Epithelial cell of esophagus (primary cell): Measurements from ENCODE around the gene KRT26.

Experiments
- DNase-seq: peaks from one replicate; pipeline ENCODE4 v3.0.0; 2010; ENCODE audit warnings: low read depth
- H3K4me3 ChIP-seq: 2 replicates; pipeline ENCODE4 v1.5.1; 2011; ENCODE audit warnings: mild to moderate bottlenecking, low read length, control low read depth
- CTCF ChIP-seq: IDR thresholded peaks from 2 replicates; pipeline ENCODE4 v1.5.1; 2011; ENCODE audit warnings: low read depth, mild to moderate bottlenecking, low read length, control low read depth, inconsistent platforms; ENCODE audit not compliant: insufficient read depth; ENCODE audit errors: missing control alignments

The KRT26 gene

DNA sequence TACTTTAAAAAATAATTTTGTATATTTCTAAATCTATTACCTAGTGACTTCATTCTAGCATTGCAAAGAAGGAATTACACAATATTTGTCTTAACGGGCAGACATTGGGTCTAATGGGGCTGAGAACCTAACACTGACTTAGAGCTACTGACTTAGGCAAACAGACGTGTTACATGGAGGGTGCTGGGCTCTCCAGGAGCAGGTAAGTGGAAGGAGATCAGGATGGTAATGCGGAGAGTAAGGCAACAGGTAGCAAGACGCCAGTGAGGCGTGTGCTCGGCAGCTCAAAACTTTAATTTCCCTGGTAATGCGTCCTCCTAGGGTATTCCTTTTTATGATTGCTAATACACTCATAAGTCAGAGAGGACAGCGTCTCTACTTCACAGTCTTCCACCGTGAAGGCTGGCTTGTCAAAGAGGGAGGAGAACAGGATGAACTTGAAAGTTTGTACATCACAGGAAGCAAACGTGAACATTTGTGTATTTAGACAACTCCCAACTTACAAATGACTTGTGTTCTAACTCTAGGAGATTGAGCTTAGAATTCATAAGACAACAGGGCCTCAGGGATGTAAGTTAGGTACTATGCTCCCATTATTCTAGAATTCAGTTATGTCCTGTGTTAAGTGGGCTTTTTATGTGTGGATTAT lies 23.1 kb upstream of the KRT26 start:
- TF ChIP-seq CTCF, result no peak
- peak; percentile 59 for DNase-seq
- H3K4me3 ChIP-seq, result no peak overlapping the region

- DNase-seq, result no peak
- TF ChIP-seq CTCF, result no peak
- no peak overlapping the region for H3K4me3 ChIP-seq
These were observed 22.5 kb upstream of the KRT26 start for GRCh38 chr17:40794466-40794865.

GRCh38 chr17:40793832-40794231 lies 21.8 kb upstream of the KRT26 start:
- no peak for TF ChIP-seq CTCF
- DNase-seq, result no peak

DNA sequence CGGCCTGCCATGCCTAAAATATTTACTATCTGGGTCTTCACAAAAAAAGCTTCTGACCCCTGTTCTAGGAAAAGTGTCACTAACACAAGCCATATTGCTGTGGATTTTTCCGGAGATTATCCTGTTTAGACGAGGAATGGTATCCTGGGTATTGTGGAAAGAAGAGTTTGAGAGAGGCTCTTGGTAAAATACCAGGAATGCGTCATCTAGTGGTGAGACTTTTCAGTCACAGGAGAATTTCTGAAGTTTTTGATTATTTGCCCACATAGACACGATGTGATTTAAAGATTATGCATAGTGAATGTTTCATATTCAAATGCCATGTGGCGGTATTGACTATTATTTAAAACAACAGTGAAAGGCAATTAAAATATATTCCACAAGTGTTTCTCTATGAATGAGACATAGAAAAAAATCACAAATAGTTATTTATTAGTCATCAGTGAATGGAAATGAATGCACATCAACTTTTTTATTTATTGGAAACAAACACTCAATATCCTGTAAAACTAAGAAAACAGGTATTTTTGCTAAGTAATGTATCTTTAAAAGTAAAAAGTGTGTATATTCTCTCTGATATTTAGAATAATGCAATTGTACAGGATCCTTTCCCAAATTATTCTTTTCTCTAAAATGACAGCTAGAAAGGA lies 19.9 kb upstream of the KRT26 start:
- peak; percentile 75 for TF ChIP-seq CTCF
- DNase-seq, result peak; percentile 53
- H3K4me3 ChIP-seq, result no peak overlapping the region

More at GRCh38 chr17:40793832-40794231, 21.8 kb upstream of the KRT26 start:
- no peak overlapping the region for H3K4me3 ChIP-seq

DNA sequence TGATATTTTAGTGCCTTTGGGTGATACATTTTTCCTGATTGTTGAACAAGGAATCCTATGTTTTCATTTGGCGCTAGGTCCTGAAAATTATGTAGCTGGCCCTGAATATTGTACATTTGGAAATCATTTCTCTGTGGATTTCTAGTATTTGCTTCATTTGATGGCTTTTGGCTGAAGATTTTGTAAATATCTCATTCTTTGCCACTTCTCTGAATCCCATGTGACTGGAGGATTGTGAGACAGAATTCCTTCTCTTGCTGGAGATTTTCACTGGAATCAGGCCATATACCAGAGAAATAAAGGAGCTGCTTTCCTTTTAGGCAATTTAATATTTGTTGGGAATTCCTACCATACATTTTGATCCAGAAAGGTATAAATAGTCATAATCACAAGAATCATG lies 19.1 kb upstream of the KRT26 start:
- no peak for DNase-seq
- TF ChIP-seq CTCF, result no peak
- H3K4me3 ChIP-seq, result no peak overlapping the region

DNA sequence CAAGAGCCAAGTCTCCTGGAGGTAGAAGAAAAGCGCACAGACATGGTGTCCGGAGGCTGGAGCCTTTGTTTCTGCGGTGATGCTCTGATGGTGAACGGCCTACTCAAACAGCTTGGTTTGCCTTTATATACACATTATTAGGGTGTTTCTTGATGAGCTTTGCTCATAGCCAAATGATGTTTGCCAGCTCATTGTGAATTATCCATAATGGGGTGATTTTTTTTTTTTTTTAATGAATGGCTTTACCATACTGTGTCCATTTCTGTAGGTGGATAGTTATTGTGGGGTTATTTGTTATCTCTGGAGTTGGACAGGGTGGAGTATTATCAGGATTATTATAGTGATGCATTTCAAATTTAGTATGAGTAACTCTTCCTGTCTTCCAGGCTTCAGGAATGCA lies 10.4 kb upstream of the KRT26 start, which contains the start of gene KRT27:
Gene KRT27 (minus strand): TSS at position 101 of the 400 bp plus-strand sequence. CDS start 57 bp downstream, at position 44.
- no peak for TF ChIP-seq CTCF
- no peak within 1 kb of the TSS for H3K4me3 ChIP-seq
- no peak for DNase-seq
